OCI-LY3 (cell line): Measurements from ENCODE around the gene SLC15A1.

ENCODE experiments used
- EZH2phosphoT487 ChIP-seq: fragments of 200-600 bp; shearing (Covaris generic); IDR thresholded peaks from 2 replicates; pipeline ENCODE4 v1.6.1; 2018; ENCODE audit warnings: antibody characterized with exemption, mixed run types, low read depth
- TF ChIP-seq, protein P1 (sequence below): fragments of 200-600, 300-600 bp; sonication (generic); IDR thresholded peaks from 2 replicates; pipeline ENCODE4 v1.5.1; 2014; ENCODE audit warnings: antibody characterized with exemption, low read length, low read depth

- TF ChIP-seq, protein P1, sequence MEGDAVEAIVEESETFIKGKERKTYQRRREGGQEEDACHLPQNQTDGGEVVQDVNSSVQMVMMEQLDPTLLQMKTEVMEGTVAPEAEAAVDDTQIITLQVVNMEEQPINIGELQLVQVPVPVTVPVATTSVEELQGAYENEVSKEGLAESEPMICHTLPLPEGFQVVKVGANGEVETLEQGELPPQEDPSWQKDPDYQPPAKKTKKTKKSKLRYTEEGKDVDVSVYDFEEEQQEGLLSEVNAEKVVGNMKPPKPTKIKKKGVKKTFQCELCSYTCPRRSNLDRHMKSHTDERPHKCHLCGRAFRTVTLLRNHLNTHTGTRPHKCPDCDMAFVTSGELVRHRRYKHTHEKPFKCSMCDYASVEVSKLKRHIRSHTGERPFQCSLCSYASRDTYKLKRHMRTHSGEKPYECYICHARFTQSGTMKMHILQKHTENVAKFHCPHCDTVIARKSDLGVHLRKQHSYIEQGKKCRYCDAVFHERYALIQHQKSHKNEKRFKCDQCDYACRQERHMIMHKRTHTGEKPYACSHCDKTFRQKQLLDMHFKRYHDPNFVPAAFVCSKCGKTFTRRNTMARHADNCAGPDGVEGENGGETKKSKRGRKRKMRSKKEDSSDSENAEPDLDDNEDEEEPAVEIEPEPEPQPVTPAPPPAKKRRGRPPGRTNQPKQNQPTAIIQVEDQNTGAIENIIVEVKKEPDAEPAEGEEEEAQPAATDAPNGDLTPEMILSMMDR: no peak
- no peak for TF ChIP-seq EZH2phosphoT487
These were observed 46.6 kb upstream of the SLC15A1 start for GRCh38 chr13:98798849-98799645.
